Breast epithelium (tissue), 4 donors: ENCODE data around the gene DMKN. TPM values are rescaled to one million over a fixed set of nuclear protein-coding genes. Genes with fewer than 3 reads are reported as not detected.

ENCODE experiments used
- DNase-seq, 2 donors: peaks; one replicate each; pipeline ENCODE4 v3.0.0-alpha.2; 2019; ENCODE audit warnings: low spot score in 2 of 2
- H3K27ac ChIP-seq, 2 donors: fragments of 200-600 bp; sonication (generic) in 1 of 2; one replicate each; pipeline ENCODE4 v1.5.1; 2016 to 2019; ENCODE audit warnings: mild to moderate bottlenecking in 1 of 2
- H3K27me3 ChIP-seq, 2 donors: fragments of 200-600 bp; sonication (generic) in 1 of 2; one replicate each; pipeline versions ENCODE4 v1.5.1 to v1.6.0; 2017 to 2019; ENCODE audit warnings: control low read depth in 1 of 2, mild to moderate bottlenecking in 1 of 2
- H3K36me3 ChIP-seq: fragments of 200-600 bp; one replicate; pipeline ENCODE4 v1.5.1; 2019
- H3K4me1 ChIP-seq, 2 donors: fragments of 200-600 bp; sonication (generic); one replicate each; pipeline ENCODE4 v1.5.1; 2016 to 2019; ENCODE audit warnings: control low read depth in 1 of 2
- H3K4me3 ChIP-seq, 3 donors: fragments of 200-600 bp; sonication (generic); 1 replicate in 2 of 3; 2 replicates in 1 of 3; pipeline ENCODE4 v1.5.1; 2016 to 2019; ENCODE audit warnings: mild to moderate bottlenecking in 3 of 3, moderate library complexity in 2 of 3
- H3K9me3 ChIP-seq, 2 donors: fragments of 200-600 bp; sonication (generic) in 1 of 2; one replicate each; pipeline ENCODE4 v1.5.1; 2016 to 2019; ENCODE audit warnings: control low read depth in 1 of 2
- POLR2A ChIP-seq: fragments of 450-650 bp; IDR thresholded peaks from one replicate; pipeline ENCODE4 v1.6.1; 2016; ENCODE audit warnings: antibody characterized with exemption, mild to moderate bottlenecking, moderate library complexity
- POLR2AphosphoS5 ChIP-seq, 3 donors: sonication (generic); formaldehyde crosslinking; IDR thresholded peaks; one replicate each; pipeline ENCODE4 v1.6.1; 2017; ENCODE audit warnings: antibody characterized with exemption in 3 of 3
- intact Hi-C: fragments of 100-400 bp; cut with DNase I; formaldehyde crosslinking; loops from one replicate; pipeline ENCODE4 v1.15.1; 2023; ENCODE audit warnings: low total_unique reads
- total RNA-seq, 3 donors: library from RNA; depleted of rRNA; stranded (reverse); fragments of >200 nt; gene quantifications; one replicate each; pipeline ENCODE4 v1.1.0, GENCODE V29; 2016
- TF ChIP-seq, protein P1 (sequence below), 3 donors: fragments of 450-650 bp; IDR thresholded peaks; one replicate each; pipeline ENCODE4 v1.5.1; 2016 to 2017; ENCODE audit warnings: antibody characterized with exemption in 3 of 3, mild to moderate bottlenecking in 3 of 3, moderate library complexity in 3 of 3

Gene DMKN
- total RNA-seq, 3 donors from 2014 or later: 0.96 to 135 (median 61.0) TPM

DNA sequence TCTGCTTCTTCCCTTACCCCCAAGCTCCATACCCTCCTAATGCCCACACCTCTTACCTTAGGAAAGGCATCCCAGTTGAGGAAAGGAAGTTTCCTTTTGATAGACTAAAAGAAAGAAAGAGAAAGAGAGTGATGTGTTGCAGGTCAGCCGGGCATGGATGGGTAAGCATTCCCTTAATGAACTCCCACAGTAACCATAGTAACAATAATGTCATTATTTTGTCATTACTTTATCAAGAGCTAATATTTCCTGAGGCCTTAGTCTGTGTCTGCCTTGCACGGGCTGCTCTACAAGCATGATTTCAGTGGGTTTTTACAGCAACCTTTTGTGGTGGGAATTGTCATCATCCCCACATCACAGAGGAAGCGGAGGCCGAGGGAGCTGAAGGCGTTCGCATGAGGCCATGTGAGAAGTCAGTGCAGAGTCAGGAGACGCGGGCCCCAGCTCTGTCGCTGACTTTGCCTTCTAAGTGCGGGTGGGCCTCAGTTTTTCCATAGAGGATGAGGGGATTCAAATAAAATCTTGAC is 25.7 kb downstream of the DMKN start:
- TF ChIP-seq POLR2A: no peak
- TF ChIP-seq, protein P1, sequence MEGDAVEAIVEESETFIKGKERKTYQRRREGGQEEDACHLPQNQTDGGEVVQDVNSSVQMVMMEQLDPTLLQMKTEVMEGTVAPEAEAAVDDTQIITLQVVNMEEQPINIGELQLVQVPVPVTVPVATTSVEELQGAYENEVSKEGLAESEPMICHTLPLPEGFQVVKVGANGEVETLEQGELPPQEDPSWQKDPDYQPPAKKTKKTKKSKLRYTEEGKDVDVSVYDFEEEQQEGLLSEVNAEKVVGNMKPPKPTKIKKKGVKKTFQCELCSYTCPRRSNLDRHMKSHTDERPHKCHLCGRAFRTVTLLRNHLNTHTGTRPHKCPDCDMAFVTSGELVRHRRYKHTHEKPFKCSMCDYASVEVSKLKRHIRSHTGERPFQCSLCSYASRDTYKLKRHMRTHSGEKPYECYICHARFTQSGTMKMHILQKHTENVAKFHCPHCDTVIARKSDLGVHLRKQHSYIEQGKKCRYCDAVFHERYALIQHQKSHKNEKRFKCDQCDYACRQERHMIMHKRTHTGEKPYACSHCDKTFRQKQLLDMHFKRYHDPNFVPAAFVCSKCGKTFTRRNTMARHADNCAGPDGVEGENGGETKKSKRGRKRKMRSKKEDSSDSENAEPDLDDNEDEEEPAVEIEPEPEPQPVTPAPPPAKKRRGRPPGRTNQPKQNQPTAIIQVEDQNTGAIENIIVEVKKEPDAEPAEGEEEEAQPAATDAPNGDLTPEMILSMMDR (IDR thresholded peaks at IDR 0.05): no peak
- no peak for TF ChIP-seq POLR2AphosphoS5 (IDR thresholded peaks at IDR 0.05)
- DNase-seq: no peak
- H3K9me3 ChIP-seq: no peaks in the 10 kb centered on the region
- no peak overlapping the region for H3K27ac ChIP-seq
- no peaks in the 10 kb centered on the region for H3K4me1 ChIP-seq
- intact Hi-C loops: no loop called here
- no peaks in the 10 kb centered on the region for H3K36me3 ChIP-seq
- H3K4me3 ChIP-seq: no peak overlapping the region
- no peaks in the 10 kb centered on the region for H3K27me3 ChIP-seq

DNA sequence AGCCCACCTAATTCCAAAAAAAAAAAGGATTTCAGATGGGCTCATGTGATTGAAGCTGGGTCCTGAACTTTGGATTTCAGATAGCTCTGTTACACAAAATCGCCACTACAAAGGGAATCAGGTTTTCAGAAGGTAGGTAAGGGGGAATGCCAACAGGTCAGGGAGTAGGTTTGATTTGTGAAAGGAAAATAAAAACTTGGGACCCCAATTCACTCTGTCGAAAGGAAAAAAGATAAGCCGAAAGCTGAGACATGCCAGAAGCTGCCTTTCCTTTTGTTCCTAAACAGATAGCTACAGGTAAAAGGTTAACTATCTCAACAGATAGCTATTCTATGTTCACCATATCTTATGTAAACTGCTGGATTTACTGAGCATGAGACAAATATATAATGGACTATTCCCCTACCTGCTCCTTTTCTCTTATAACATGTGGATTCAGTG is 27.2 kb downstream of the DMKN start:
- H3K9me3 ChIP-seq: no peaks in the 10 kb centered on the region
- no peaks in the 10 kb centered on the region for H3K36me3 ChIP-seq
- H3K4me3 ChIP-seq: no peak overlapping the region
- H3K4me1 ChIP-seq: no peaks in the 10 kb centered on the region
- TF ChIP-seq POLR2A: no peak
- TF ChIP-seq POLR2AphosphoS5 (IDR thresholded peaks at IDR 0.05): no peak
- TF ChIP-seq, protein P1 (IDR thresholded peaks at IDR 0.05): no peak
- intact Hi-C loops: no loop called here
- no peak overlapping the region for H3K27ac ChIP-seq
- no peak for DNase-seq
- H3K27me3 ChIP-seq: no peaks in the 10 kb centered on the region

DNA sequence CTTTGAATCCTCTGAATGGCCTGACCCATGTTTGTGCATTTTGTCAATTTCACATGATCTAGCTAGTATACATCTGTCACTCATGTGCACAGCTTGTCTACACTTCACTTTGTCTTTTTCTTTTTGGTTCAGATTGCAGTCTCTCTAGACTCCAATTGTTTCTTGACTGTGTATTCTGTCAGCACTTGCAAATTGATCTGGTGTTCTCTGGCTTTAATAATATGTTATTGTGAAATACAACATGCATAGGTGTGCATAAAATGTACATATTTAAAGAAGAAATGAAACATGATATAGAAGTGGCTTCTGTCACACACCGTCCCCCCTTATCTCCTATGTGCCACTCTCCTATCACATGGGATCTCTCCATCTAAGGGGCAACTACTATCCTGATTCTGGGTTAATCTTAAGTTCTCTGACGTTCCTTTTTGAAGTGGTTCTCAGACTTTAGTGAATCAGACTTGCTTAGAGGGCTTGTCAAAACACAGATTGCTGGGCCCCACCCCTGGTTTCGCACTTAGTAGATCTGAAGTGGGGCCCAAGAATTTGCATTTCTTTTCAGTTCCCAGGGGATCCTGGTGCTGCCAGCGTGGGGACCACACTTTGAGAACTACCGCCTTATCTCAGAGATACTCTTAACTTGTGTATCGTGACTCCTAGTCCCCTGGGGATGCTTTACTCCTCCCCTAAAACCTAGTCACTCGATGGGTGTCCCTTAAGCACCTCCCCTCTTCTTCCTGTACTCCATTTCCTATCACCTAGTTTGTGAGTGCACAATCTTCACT is 29.0 kb downstream of the DMKN start:
- Histone ChIP-seq H3K36me3 (no peaks in the 10 kb centered on the region), H3K9me3 (no peaks in the 10 kb centered on the region), H3K4me3 (no peak overlapping the region), H3K4me1 (no peaks in the 10 kb centered on the region), H3K27me3 (no peaks in the 10 kb centered on the region), H3K27ac (no peak overlapping the region)
- intact Hi-C loops: no loop called here
- TF ChIP-seq POLR2AphosphoS5 (IDR thresholded peaks at IDR 0.05): no peak
- TF ChIP-seq, protein P1 (IDR thresholded peaks at IDR 0.05): no peak
- no peak for TF ChIP-seq POLR2A
- no peak for DNase-seq

GRCh38 chr19:35483089-35483488 is 30.4 kb downstream of the DMKN start:
- Histone ChIP-seq H3K27me3 (no peaks in the 10 kb centered on the region), H3K36me3 (no peaks in the 10 kb centered on the region), H3K4me3 (no peak overlapping the region), H3K27ac (no peak overlapping the region), H3K4me1 (no peaks in the 10 kb centered on the region), H3K9me3 (no peaks in the 10 kb centered on the region)
- no peak for DNase-seq
- TF ChIP-seq POLR2A: no peak
- TF ChIP-seq, protein P1 (IDR thresholded peaks at IDR 0.05): no peak
- TF ChIP-seq POLR2AphosphoS5 (IDR thresholded peaks at IDR 0.05): no peak
- intact Hi-C loops: no loop called here
